Loucy (cell line): Measurements from ENCODE around the gene LARP1B.

Experiments
- CTCF ChIP-seq: fragments of 200-600 bp; sonication (generic); conservative IDR thresholded peaks from 2 replicates; pipeline ENCODE4 v1.5.1; 2014; ENCODE audit warnings: mild to moderate bottlenecking, antibody characterized with exemption, low read length
- EZH2phosphoT487 ChIP-seq: fragments of 200-600 bp; IDR thresholded peaks from 2 replicates; pipeline ENCODE4 v1.6.1; 2018; ENCODE audit warnings: antibody characterized with exemption, mild to moderate bottlenecking, moderate library complexity, borderline replicate concordance

GRCh38 chr4:128134925-128135324 is 73.8 kb downstream of the LARP1B start:
- no peak for TF ChIP-seq CTCF
- no peak for TF ChIP-seq EZH2phosphoT487
